Measurements from ENCODE around the gene KSR2. TPM values are rescaled to one million over a fixed set of nuclear protein-coding genes. Genes with fewer than 3 reads are reported as not detected.

The KSR2 gene
- total RNA-seq, 1 experiment from 2014 or later, result 1.3 TPM

DNA sequence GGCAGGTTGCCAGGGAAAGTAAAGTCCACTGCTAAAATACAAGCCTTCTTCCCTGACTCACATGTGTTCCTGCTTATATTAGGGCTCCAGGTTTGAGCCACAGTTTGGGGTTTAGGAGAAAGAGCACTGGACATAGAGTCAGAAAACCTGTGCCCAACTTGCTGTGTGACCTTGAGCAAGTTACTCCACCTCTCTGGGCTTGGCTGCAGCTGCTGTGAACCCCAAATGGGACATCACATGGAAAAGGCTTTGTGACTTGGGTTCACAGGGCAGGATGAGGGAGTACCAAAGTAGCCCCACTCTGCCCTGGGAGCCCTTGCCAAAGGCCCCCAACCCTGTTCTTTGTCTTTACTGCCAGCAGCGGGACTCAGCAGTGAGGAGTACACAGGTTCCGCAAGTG lies 528.4 kb downstream of the KSR2 start:
- no peak overlapping the region for H2AFZ ChIP-seq (ENCODE audit: low read length)
- no peak overlapping the region for H3K18ac ChIP-seq (ENCODE audit: insufficient read length, low read depth, low read length)
- no peak overlapping the region for H3K27ac ChIP-seq (ENCODE audit: insufficient read length, low read depth, low read length)
- H4K91ac ChIP-seq (ENCODE audit: insufficient read length, low read depth, low read length), result no peak overlapping the region
- no peak overlapping the region for H4K8ac ChIP-seq (replicated peaks; ENCODE audit: insufficient read length, low read depth, low read length)
- H3K4me2 ChIP-seq (ENCODE audit: insufficient read depth, insufficient read length, low read length), result no peak overlapping the region
- no peak overlapping the region for H4K5ac ChIP-seq (ENCODE audit: insufficient read length, low read depth, low read length)
- no peaks in the 10 kb centered on the region for H3K9me3 Mint-ChIP-seq
- H3K23ac ChIP-seq (ENCODE audit: insufficient read length, low read depth, low read length), result no peak overlapping the region
- H2BK15ac ChIP-seq (ENCODE audit: low read depth, low read length), result no peak overlapping the region
- no peaks in the 10 kb centered on the region for H3K4me1 ChIP-seq (ENCODE audit: insufficient read depth, low read length)
- H2AK5ac ChIP-seq (ENCODE audit: insufficient read length, low read length), result no peak overlapping the region
- no peak overlapping the region for H3T11ph ChIP-seq (ENCODE audit: low read length)
- no peak overlapping the region for H3K56ac ChIP-seq (ENCODE audit: insufficient read length, low read depth, low read length)
- H2BK5ac ChIP-seq (ENCODE audit: insufficient read length, low read length), result no peak overlapping the region
- H3K79me1 ChIP-seq (ENCODE audit: insufficient read depth, low read depth, low read length, poor library complexity, severe bottlenecking), result no peaks in the 10 kb centered on the region
- H3K9ac ChIP-seq (ENCODE audit: extremely low read depth, insufficient read length, low read length), result no peak overlapping the region
- H3K4me3 Mint-ChIP-seq, result no peak overlapping the region
- H3K36me3 Mint-ChIP-seq (ENCODE audit: insufficient read depth in 1 of 3, low read depth in 3 of 3), result no peaks in the 10 kb centered on the region
- H3K27ac Mint-ChIP-seq, result no peak overlapping the region
- TF ChIP-seq, protein P1, sequence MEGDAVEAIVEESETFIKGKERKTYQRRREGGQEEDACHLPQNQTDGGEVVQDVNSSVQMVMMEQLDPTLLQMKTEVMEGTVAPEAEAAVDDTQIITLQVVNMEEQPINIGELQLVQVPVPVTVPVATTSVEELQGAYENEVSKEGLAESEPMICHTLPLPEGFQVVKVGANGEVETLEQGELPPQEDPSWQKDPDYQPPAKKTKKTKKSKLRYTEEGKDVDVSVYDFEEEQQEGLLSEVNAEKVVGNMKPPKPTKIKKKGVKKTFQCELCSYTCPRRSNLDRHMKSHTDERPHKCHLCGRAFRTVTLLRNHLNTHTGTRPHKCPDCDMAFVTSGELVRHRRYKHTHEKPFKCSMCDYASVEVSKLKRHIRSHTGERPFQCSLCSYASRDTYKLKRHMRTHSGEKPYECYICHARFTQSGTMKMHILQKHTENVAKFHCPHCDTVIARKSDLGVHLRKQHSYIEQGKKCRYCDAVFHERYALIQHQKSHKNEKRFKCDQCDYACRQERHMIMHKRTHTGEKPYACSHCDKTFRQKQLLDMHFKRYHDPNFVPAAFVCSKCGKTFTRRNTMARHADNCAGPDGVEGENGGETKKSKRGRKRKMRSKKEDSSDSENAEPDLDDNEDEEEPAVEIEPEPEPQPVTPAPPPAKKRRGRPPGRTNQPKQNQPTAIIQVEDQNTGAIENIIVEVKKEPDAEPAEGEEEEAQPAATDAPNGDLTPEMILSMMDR (conservative IDR thresholded peaks at IDR 0.05), result no peak
- no peak for DNase-seq
- H3K79me2 ChIP-seq (ENCODE audit: insufficient read depth, low read length), result no peaks in the 10 kb centered on the region
- no peaks in the 10 kb centered on the region for H3K9me3 ChIP-seq (ENCODE audit: control insufficient read depth, low read depth, low read length)
- no peak overlapping the region for H2BK12ac ChIP-seq (ENCODE audit: insufficient read length, low read depth, low read length)
- no peak overlapping the region for H3K4ac ChIP-seq (ENCODE audit: low read depth, low read length)
- H2BK20ac ChIP-seq (ENCODE audit: low read depth, low read length, poor library complexity, severe bottlenecking), result no peak overlapping the region
- WGBS (ENCODE audit: extremely low coverage, insufficient read length, low lambda C conversion rate), result no CpG with 5 or more reads among the region's 2 CpGs
- no peak overlapping the region for H2BK120ac ChIP-seq (ENCODE audit: low read depth, low read length, poor library complexity, severe bottlenecking)
- H3K27me3 Mint-ChIP-seq (ENCODE audit: low read depth), result peaks cover 2% of the 10 kb centered on the region; the same call in 1 of the 2 replicates
- no peaks in the 10 kb centered on the region for H3K23me2 ChIP-seq (ENCODE audit: insufficient read length, low read depth, low read length, poor library complexity, severe bottlenecking)
- no peaks in the 10 kb centered on the region for H3K4me1 Mint-ChIP-seq
- H4K20me1 ChIP-seq (ENCODE audit: control insufficient read depth, insufficient read depth, insufficient read length), result no peaks in the 10 kb centered on the region
- H3K14ac ChIP-seq (ENCODE audit: insufficient read depth, low read length), result no peak overlapping the region
- H3K27me3 ChIP-seq (ENCODE audit: insufficient read depth, low read length), result no peaks in the 10 kb centered on the region

All from H9 (cell line).